NCI-H82 treated with DMSO at 0.1 percent for 48 hours (cell line): ENCODE data around the gene ZBTB16.

Experiments
- DNase-seq: peaks from one replicate; lab custom pipeline; 2025; ENCODE audit not compliant: unreplicated experiment; lab: John Stamatoyannopoulos, UW

ZBTB16 gene

DNA sequence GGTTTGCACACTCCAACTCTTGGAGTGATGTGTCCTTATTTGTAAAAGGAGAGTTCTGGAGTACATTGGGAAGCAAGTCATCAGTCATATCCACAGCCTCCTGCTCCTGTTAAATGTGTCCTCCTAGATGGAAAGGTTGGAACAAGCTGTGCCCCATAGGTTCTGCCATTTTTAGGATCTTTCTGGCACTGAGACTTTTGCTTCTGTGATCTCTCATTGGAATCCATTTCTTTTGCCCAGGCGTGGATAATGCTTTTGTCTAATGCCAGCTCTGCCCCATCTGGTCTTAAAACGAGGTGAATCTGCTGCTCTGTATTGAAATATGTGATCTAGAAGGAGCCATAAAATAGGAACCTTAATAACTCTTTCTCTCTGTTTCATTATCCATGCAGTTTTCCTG, 66.4 kb downstream of the ZBTB16 start:
- DNase-seq, result no peak

DNA sequence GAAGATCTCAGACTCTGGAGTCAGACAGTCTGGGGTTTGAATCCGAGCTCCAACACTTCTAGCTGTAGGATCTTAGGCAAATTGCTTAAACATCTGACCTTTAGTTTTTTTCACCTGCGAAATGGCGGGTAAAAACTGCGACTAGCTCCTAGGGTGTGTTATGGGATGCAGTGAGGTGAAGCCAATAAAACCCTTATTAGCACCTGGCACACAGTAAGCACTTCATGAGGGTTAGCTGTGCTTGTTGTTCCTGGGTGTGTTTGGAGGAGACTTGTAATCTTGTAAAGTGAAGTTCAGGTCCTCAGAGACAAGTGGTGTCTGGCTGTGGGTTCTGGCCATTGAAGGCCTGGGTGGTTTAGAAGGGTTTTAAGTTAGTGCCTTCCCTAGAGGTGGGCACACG, 68.9 kb downstream of the ZBTB16 start:
- DNase-seq, result no peak

DNA sequence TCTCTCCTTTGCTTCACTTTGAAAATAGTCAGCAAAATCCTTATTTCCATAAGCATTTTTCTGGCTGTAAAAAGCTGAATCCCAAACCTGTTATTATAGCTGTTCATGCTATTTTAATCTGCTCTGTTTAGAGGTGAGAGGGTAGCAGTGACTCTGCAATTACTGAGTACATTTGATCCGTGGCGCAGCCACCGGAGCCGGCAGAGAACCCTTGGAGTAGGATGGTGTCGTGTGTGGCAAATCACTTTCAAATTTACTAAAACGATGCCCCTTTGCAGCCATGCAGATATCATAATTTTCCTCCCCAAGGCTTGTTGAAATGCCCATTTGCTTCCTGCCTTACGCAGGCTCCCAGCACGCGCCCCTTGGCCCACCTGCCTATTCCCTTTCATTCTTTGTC, 69.6 kb downstream of the ZBTB16 start:
- no peak for DNase-seq

- no peak for DNase-seq
These were observed 70.2 kb downstream of the ZBTB16 start for GRCh38 chr11:114129699-114130098.

- no peak for DNase-seq
These were observed 70.6 kb downstream of the ZBTB16 start for GRCh38 chr11:114130115-114130576.

GRCh38 chr11:114130629-114131277, 71.2 kb downstream of the ZBTB16 start:
- DNase-seq, result no peak

GRCh38 chr11:114131461-114131864, 72.0 kb downstream of the ZBTB16 start:
- no peak for DNase-seq

- no peak for DNase-seq
These were observed 72.9 kb downstream of the ZBTB16 start for GRCh38 chr11:114132417-114132816.

DNA sequence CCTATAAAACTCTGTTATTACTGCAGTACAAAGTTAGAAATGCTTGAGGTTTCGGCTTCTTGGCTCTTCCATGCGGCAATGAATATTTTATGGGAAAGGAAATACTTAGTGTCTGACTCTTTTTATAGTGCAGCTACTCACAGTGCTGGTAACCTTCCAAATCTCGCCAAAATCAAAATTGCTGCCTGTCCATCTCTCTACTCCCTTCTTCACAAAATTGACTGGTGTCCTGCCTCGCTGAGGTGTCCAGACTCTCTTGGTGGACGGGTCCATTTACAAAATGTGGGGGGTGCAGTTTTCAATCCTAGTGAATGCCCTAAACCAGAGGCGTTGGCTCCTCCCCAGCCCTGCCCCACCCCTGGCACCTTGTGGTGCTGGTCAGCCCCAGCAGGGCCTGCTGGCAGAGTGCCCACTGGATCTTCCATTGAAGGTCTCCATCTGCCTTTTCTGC, 73.5 kb downstream of the ZBTB16 start:
- DNase-seq, result no peak

- no peak for DNase-seq
These were observed 74.2 kb downstream of the ZBTB16 start for GRCh38 chr11:114133548-114134329.

DNA sequence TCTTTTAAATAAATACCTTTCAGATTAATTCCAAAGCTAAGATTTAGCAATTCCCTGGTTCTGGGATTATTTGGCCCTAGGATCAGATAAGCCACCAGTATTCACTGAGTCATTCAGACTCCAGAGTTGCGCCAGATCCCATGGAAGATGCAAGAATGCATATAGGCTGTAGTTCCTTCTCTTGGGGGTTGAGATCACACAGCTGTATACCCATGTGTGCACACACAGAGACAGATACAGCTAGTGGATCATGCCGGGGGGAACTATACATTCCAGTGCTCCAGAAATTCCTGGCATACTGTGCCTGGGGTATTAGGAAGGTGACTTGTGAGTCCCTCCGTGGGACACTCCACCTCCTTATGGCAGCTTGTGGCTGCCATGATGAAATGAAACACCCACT, 75.4 kb downstream of the ZBTB16 start:
- no peak for DNase-seq

GRCh38 chr11:114135737-114136151, 76.2 kb downstream of the ZBTB16 start:
- DNase-seq, result no peak

- DNase-seq, result no peak
These were observed 77.5 kb downstream of the ZBTB16 start for GRCh38 chr11:114136686-114137640.

DNA sequence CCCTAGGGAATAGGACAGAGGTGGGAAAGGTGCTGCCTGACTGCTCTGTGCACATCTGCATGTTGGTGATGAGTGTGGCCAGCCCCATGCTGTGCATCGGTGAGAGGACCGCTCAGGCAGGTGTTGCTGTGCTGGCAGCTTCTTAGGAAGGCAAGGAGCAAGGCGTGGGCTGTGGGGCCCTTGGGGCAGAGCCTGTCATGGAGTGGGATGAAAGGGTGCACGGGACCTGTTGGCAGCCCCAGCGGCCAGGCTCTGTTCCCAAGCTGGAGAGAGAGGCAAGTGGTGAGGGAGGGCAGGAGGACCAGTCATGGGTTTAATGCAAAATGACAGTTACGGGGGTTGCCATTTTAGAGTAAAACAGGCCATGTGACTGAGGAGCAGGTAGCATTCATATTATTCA, 78.3 kb downstream of the ZBTB16 start:
- no peak for DNase-seq

- DNase-seq, result no peak
These were observed 78.9 kb downstream of the ZBTB16 start for GRCh38 chr11:114138411-114138810.

DNA sequence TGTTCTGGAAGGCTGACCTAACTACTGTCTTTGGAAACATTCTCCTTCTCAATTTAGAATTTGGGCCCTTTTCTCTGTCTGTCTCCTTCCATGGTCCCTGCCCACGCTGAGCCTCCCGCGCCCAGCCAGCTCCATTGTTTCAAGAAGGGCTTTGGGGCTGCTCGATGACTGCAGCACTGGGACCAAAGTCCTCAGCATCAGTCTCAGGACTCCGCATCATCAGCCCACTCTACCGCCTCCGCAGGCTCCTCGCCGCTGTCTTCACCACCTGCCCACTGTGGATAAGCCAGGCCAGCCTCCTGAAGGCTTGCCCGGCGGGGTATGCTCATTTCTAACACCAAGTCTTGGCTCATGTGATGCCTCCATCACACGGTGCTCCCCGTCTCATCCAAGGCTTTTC, 81.3 kb downstream of the ZBTB16 start:
- DNase-seq, result no peak

DNA sequence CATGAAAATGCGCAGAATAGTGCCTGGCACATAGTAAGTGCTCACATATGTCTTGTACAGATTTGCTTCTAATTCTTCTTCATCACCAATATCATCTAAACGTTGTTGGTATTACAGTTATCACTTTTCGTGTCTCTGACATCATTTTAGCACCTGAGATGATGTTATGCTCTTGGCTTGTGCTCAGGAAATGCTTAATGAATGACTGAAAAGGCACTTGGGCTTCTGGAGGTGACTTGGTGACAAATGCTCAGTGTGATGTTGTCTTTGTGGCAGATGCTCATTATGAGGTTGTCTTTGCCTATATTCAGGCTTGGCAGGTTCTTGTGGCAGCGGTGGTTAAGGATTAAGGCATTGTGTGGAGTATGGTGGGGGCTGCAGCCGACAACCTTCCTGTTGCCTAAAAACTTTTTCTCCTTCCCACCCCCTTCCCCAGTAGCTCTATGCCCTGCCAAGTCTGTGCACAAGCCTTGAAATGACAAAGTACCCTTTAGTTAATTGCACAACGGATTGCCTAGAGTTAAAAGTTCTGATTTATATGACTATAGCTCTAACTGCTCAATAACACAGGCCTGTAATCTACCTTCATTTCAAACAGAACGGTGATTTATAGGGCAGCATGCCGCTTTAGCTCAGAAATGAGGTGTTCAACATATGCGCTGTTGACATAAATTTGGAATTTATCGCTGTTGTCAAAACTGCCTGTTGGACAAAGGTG, 82.5 kb downstream of the ZBTB16 start:
- no peak for DNase-seq

- no peak for DNase-seq
These were observed 83.2 kb downstream of the ZBTB16 start for GRCh38 chr11:114142707-114143106.

DNA sequence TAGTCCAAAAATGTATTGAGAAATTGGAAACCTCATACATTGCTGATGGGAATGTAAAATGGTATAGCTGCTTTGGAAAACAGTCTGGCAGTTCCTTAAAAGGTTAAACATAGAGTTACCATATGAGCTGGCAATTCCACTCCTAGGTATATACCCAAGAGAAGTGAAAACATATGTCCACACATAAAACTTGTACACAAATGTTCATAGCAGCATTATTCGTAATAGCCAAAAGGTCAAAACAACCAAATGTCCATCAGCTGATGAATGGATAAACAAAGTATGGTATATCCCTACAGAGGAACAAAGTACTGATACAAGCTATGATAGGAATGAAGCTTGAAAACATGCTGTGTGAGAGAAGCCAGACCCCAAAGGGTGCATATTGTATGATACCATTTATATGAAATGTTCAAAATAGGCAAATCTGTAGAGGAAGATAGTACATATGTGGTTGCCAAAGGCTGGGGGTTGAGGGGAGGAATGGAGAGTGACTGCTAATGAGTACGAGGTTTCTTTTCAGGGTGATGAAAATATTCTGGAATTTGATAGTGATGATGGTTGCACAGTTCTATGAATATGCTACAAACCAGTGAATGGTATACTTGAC, 85.8 kb downstream of the ZBTB16 start:
- DNase-seq, result no peak

DNA sequence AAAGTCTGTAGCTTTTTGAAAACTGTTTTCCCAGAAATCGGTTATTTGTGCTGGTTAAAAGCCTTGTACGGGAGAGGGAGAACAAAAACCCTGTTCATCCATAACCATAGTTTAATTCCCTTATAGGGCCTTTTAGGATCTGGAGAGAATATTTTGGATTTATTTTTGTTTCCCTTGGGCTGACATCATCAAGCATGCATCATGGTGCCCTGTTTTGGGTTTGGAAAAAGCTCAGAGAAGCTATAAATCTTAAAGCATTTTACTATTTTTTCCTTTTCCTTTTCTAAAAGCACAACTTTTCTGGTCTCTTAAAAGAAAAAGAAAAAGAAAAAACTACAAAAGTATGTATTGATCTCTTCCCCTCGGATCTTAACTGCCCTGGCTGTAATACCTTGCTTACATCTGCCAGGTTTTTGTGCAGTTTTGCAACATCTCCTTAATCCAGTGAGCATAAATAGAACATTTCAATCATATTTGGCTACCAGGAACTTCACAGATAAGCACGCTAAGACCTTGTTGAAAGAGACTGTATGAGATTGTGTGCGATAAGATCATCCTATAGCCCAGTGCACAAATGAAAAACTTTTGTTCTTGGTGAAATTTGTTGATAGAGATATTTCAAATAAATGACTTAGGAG, 88.0 kb downstream of the ZBTB16 start:
- no peak for DNase-seq
